Upper lobe of left lung (tissue), 6 donors: Measurements from ENCODE around the gene DLG2. TPM values are rescaled to one million over a fixed set of nuclear protein-coding genes. Genes with fewer than 3 reads are reported as not detected.

Source experiments
- ATAC-seq, 2 donors: fragments of 200-7000 bp; cut with Tn5 transposase; one replicate each; pipeline ENCODE4 v1.9.1; 2022; ENCODE audit warnings: mild to moderate bottlenecking in 2 of 2, moderate library complexity in 2 of 2; ENCODE audit not compliant: low FRiP score in 2 of 2
- DNase-seq, 2 donors: peaks; one replicate each; pipeline ENCODE4 v3.0.0-alpha.2; 2019 to 2020
- H3K27ac ChIP-seq, 4 donors: fragments of 200-600 bp; sonication (generic); one replicate each; pipeline ENCODE4 v1.5.1; 2016 to 2019
- H3K27me3 ChIP-seq, 4 donors: fragments of 200-600 bp; sonication (generic); one replicate each; pipeline ENCODE4 v1.5.1; 2017 to 2019
- H3K36me3 ChIP-seq, 4 donors: fragments of 200-600 bp; sonication (generic); one replicate each; pipeline ENCODE4 v1.5.1; 2016 to 2019
- H3K4me1 ChIP-seq, 4 donors: fragments of 200-600 bp; sonication (generic); one replicate each; pipeline ENCODE4 v1.5.1; 2018 to 2019
- H3K4me3 ChIP-seq, 4 donors: fragments of 200-600 bp; sonication (generic); one replicate each; pipeline ENCODE4 v1.5.1; 2017 to 2019; ENCODE audit warnings: mild to moderate bottlenecking in 2 of 4, moderate library complexity in 1 of 4
- H3K9me3 ChIP-seq, 4 donors: fragments of 200-600 bp; sonication (generic); one replicate each; pipeline ENCODE4 v1.5.1; 2018 to 2019
- EP300 ChIP-seq, 4 donors: sonication (generic); formaldehyde crosslinking; IDR thresholded peaks; one replicate each; pipeline ENCODE4 v1.5.1; 2017; ENCODE audit warnings: antibody characterized with exemption in 4 of 4, control low read depth in 2 of 4
- POLR2A ChIP-seq, 4 donors: fragments of 450-650 bp; IDR thresholded peaks; one replicate each; pipeline ENCODE4 v1.5.1; 2016 to 2017; ENCODE audit warnings: antibody characterized with exemption in 4 of 4, mild to moderate bottlenecking in 2 of 4
- POLR2AphosphoS5 ChIP-seq, 2 donors: sonication (generic); formaldehyde crosslinking; IDR thresholded peaks; one replicate each; pipeline ENCODE4 v1.5.1; 2017; ENCODE audit warnings: antibody characterized with exemption in 2 of 2
- WGBS, 2 donors: methylation state at CpG; one replicate each; pipeline ENCODE4 v1.1.5; 2017 to 2018; 5-methylcytosine and 5-hydroxymethylcytosine counted together
- total RNA-seq, 6 donors: library from RNA; depleted of rRNA in 4 of 6; stranded (reverse); fragments of >200 nt in 4 of 6; gene quantifications; one replicate each; pipeline versions ENCODE4 v1.1.0 to v1.2.1, GENCODE V29; 2016 to 2021
- TF ChIP-seq, protein P1 (sequence below), 6 experiments: fragments of 450-650 bp in 4 of 6; fragments of 200-600 bp in 2 of 6; sonication (generic) in 2 of 6; IDR thresholded peaks; one replicate each; pipeline ENCODE4 v1.5.1; 2016 to 2019; ENCODE audit warnings: antibody characterized with exemption in 6 of 6
- donor health status: DM: no; HTN: no; CAD: no; lungs with moderate emphysema.
- donor health status: DM: no; HTN: yes; CAD: no; lungs with severe emphysema.

The DLG2 gene
- total RNA-seq, 6 donors from 2014 or later, result 3.4 to 37.7 (median 9.1) TPM

DNA sequence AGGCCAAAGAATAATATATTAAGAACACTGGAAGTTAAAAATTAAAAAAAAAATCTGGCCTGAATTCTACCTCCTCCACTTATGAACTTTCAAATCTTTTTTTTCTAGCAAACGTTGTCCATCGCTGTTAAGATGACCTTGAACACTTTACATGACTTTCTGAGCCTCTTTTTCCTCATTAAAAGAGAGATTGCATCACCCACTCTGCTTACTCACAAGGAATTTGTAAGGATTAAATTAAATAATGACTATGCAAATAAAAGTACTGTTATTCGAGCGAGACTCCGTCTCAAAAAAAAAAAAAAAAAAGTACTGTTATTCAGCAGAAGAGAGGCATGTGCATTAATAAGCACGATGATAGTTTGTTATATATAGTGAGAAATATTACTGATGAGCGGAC is 2055.8 kb downstream of the DLG2 start:
- H3K4me1 ChIP-seq, result no peaks in the 10 kb centered on the region
- no peak overlapping the region for H3K27ac ChIP-seq
- H3K4me3 ChIP-seq, result no peak overlapping the region
- DNase-seq (no peak), ATAC-seq (no peak)
- no peaks in the 10 kb centered on the region for H3K27me3 ChIP-seq
- TF ChIP-seq POLR2A (IDR thresholded peaks at IDR 0.05) (no peak), EP300 (IDR thresholded peaks at IDR 0.05) (no peak), POLR2AphosphoS5 (IDR thresholded peaks at IDR 0.05) (no peak)
- TF ChIP-seq, protein P1, sequence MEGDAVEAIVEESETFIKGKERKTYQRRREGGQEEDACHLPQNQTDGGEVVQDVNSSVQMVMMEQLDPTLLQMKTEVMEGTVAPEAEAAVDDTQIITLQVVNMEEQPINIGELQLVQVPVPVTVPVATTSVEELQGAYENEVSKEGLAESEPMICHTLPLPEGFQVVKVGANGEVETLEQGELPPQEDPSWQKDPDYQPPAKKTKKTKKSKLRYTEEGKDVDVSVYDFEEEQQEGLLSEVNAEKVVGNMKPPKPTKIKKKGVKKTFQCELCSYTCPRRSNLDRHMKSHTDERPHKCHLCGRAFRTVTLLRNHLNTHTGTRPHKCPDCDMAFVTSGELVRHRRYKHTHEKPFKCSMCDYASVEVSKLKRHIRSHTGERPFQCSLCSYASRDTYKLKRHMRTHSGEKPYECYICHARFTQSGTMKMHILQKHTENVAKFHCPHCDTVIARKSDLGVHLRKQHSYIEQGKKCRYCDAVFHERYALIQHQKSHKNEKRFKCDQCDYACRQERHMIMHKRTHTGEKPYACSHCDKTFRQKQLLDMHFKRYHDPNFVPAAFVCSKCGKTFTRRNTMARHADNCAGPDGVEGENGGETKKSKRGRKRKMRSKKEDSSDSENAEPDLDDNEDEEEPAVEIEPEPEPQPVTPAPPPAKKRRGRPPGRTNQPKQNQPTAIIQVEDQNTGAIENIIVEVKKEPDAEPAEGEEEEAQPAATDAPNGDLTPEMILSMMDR (IDR thresholded peaks at IDR 0.05), result no peak
- WGBS, 2 donors, result 60 to 68% methylated on average over 7 of the region's 7 CpGs
- no peaks in the 10 kb centered on the region for H3K36me3 ChIP-seq
- H3K9me3 ChIP-seq, result no peaks in the 10 kb centered on the region

DNA sequence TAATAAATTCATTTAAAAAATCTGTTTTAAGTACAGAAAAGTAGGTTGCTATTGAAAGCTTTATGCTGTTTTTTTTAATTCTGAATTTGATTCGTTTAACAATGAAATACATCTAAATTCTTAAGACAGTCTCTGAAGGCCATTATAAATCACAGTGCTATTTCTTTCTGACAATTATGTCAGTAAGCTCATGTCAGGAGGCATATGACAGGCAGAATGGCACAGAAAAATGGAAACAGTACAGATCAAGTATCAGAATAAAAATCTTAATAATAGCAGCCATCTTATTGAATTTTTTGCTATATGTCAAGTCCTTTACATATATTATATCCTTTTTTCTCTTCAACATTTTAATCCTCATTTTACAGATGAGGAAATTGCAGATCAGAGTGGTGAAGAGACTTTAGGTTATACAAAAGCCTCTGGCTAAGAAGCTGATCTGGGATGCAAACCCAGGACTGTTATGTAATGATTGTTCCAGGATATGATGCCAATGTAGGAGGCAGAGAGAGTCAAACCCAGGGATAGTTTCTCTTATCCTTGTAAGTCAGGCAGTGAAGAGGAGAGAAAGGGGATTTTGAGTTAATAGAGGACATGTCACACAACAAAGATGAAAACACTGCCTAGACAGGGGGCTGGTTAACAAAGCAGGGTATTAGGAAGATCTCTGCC is 2057.9 kb downstream of the DLG2 start:
- no peaks in the 10 kb centered on the region for H3K9me3 ChIP-seq
- 67 to 79% methylated on average over 1 of the region's 1 CpG for WGBS, 2 donors
- TF ChIP-seq EP300 (IDR thresholded peaks at IDR 0.05), result no peak
- TF ChIP-seq, protein P1 (IDR thresholded peaks at IDR 0.05), result no peak
- TF ChIP-seq POLR2AphosphoS5 (IDR thresholded peaks at IDR 0.05), result no peak
- TF ChIP-seq POLR2A (IDR thresholded peaks at IDR 0.05), result no peak
- no peaks in the 10 kb centered on the region for H3K36me3 ChIP-seq
- H3K27me3 ChIP-seq, result no peaks in the 10 kb centered on the region
- DNase-seq (no peak), ATAC-seq (no peak)
- H3K4me3 ChIP-seq, result no peak overlapping the region
- H3K27ac ChIP-seq, result no peak overlapping the region
- no peaks in the 10 kb centered on the region for H3K4me1 ChIP-seq

- DNase-seq (no peak), ATAC-seq (no peak)
- Histone ChIP-seq H3K4me3 (no peak overlapping the region), H3K27me3 (no peaks in the 10 kb centered on the region), H3K27ac (no peak overlapping the region), H3K36me3 (no peaks in the 10 kb centered on the region), H3K4me1 (no peaks in the 10 kb centered on the region), H3K9me3 (no peaks in the 10 kb centered on the region)
- no peak for TF ChIP-seq EP300 (IDR thresholded peaks at IDR 0.05)
- WGBS, 2 donors, result 73 to 80% methylated on average over 2 of the region's 2 CpGs
Measured at GRCh38 chr11:83568516-83568915, 2058.6 kb downstream of the DLG2 start.

DNA sequence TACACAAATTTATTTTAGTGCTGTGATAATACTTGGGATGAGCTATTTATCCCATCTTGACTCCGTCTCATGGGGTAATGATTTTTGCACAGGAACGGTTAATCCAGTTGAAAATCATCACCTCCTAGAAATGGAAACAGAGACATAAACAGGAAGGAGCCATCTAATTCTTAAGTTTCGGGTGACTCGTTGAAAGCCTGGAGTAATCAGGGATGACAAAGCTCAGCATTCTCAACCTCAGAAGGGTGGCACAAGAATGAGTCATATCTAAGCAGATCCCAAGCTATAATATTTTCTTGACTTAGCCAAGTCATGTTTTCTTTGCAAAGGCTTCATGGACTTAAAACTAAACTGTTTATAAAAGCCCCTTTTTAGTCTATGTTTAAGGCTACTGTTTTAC is 2060.2 kb downstream of the DLG2 start:
- 55 to 67% methylated on average over 4 of the region's 4 CpGs for WGBS, 2 donors
- no peaks in the 10 kb centered on the region for H3K9me3 ChIP-seq
- H3K27ac ChIP-seq, result no peak overlapping the region
- no peaks in the 10 kb centered on the region for H3K36me3 ChIP-seq
- DNase-seq, result no peak
- no peak for ATAC-seq
- no peak for TF ChIP-seq EP300 (IDR thresholded peaks at IDR 0.05)
- TF ChIP-seq POLR2AphosphoS5 (IDR thresholded peaks at IDR 0.05), result no peak
- TF ChIP-seq, protein P1 (IDR thresholded peaks at IDR 0.05), result no peak
- TF ChIP-seq POLR2A (IDR thresholded peaks at IDR 0.05), result no peak
- no peak overlapping the region for H3K4me3 ChIP-seq
- H3K4me1 ChIP-seq, result no peaks in the 10 kb centered on the region
- H3K27me3 ChIP-seq, result no peaks in the 10 kb centered on the region

- H3K27ac ChIP-seq, result no peak overlapping the region
- no peak for DNase-seq
- H3K9me3 ChIP-seq, result no peaks in the 10 kb centered on the region
- H3K36me3 ChIP-seq, result no peaks in the 10 kb centered on the region
- no peak overlapping the region for H3K4me3 ChIP-seq
- ATAC-seq, result no peak
- no peaks in the 10 kb centered on the region for H3K4me1 ChIP-seq
- no peaks in the 10 kb centered on the region for H3K27me3 ChIP-seq
- no peak for TF ChIP-seq POLR2AphosphoS5 (IDR thresholded peaks at IDR 0.05)
- no peak for TF ChIP-seq EP300 (IDR thresholded peaks at IDR 0.05)
- TF ChIP-seq POLR2A (IDR thresholded peaks at IDR 0.05), result no peak
- TF ChIP-seq, protein P1 (IDR thresholded peaks at IDR 0.05), result no peak
- WGBS, 2 donors, result 61 to 73% methylated on average over 1 of the region's 1 CpG
Measured at GRCh38 chr11:83564870-83565269, 2062.3 kb downstream of the DLG2 start.
